ENCODE results near the gene CELA3A.
"Not testable (repeated sequence)": the region's sequence is repeated elsewhere in the genome, so short reads cannot be mapped to it uniquely, and the experiment has no call there.

CELA3A gene, protein sequence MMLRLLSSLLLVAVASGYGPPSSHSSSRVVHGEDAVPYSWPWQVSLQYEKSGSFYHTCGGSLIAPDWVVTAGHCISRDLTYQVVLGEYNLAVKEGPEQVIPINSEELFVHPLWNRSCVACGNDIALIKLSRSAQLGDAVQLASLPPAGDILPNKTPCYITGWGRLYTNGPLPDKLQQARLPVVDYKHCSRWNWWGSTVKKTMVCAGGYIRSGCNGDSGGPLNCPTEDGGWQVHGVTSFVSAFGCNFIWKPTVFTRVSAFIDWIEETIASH

GRCh38 chr1:22001409-22001808 is at the start of gene CELA3A:
TSS of gene CELA3A (plus strand) at chr1:22001657. CDS start at chr1:22001675, 18 bp downstream.
- DNase-seq = no peak

GRCh38 chr1:21952786-21953520 is 48.5 kb upstream of the CELA3A start:
- DNase-seq = no peak

DNA sequence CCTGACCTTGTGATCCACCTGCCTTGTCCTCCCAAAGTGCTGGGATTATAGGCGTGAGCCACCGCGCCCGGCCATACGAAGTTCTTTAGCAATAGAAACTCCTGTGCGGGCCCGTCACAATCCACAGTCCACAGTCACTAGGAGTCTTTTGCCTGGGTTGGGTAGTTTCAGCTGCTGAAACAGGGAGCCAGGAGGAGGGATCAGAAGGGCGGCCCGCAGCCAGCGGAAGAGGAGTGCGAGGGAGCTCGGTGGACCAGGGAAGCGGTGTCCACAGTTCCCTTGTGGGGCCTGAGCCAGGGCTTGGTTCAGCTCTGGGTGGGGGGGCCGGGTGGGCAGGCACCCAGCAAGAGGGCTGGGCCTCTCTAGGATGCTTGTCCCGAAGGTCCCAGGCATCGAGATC is 46.4 kb upstream of the CELA3A start:
- no peak for DNase-seq

GRCh38 chr1:21955501-21956281 is 45.8 kb upstream of the CELA3A start:
- DNase-seq = peak; percentile 18

GRCh38 chr1:21956720-21957552 is 44.5 kb upstream of the CELA3A start:
- peak; percentile 85 for DNase-seq

DNA sequence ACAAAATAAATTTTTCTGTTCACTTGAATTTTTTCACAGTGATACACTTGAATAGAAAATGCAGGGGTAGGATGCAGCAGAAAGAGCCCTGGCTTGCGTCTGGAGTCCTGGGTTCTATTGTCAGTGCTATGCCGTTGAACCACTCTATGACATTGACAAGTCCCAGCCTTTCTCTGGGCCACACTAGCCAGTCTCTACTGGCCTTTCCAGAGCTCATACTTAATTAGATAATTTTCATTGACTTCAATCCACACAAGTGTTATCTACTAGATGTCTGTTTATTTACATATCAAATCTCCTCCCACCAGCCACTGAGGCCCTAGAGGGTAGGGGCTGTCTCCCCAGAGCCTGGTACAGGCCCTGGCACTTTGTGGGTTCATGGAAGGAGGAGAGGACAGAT is 40.1 kb upstream of the CELA3A start:
- no peak for DNase-seq

GRCh38 chr1:21961799-21962198 is 39.7 kb upstream of the CELA3A start:
- no peak for DNase-seq

DNA sequence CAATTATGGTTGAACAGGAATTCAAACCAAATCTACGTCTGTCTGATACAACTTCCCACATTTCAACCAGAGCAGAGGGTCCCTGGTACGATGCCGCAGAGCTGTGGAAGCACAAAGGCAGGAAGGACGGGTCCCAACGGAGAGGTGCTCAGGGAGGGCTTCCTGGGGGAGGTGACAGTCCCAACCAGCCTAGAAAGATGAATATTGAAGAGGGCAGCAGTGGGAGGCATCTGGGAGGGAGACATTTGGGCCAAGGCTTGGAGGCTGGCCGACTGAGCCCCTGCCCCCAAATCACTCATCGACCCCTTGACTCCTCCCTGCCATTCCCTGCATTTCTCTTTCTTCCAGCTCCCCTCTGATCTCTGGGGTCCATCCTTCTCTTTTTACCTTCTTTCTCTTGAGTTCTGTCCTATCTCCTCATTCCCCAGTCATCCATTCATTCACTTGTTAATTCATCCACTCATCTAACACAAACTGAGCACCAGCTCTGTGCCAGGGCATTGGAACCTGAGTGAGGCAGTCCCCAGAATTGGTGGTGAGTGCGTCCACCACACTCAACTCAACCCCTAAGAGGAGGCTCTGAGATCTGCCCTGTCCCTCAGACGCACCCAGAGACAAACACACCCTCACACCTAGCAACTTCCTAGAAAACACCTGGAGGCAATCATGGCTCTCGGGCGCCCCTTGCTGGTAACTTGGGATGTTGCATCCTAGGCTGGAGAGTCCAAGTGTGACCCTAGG is 37.8 kb upstream of the CELA3A start:
- peak; percentile 79 for DNase-seq

DNA sequence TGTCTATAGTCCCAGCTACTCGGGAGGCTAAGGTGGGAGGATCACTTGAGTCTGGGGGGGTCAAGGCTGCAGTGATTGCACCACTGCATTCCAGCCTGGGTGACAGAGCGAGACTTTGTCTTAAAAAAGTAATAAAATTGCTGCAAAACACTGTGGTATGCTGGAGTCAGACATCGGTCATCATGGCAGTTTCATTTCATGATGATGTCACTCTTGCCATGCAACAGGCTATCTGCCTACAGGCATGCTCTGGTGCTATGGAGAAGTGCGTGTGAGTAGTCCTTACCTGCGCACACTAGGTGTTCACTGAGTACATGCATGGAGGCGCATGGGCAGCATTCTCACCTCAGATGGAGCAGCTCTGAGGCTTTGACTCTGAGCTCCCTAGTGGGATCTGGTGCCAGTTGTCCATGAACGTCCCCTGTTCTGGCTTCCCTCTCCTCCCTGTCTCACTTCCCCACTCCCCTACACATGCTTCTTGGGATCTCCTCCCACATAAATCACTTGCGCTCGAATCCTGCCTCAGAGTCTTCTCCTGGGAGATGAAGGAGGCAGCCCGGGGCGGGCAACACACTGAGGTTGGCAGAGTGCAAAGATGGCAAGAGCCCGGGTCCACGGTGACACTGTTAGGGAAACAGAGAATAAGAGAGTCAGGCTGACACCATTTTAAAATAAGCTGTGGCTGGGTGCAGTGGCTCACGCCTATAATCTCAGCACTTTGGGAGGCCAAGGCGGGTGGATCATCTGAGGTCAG is 35.0 kb upstream of the CELA3A start:
- DNase-seq = no peak

DNA sequence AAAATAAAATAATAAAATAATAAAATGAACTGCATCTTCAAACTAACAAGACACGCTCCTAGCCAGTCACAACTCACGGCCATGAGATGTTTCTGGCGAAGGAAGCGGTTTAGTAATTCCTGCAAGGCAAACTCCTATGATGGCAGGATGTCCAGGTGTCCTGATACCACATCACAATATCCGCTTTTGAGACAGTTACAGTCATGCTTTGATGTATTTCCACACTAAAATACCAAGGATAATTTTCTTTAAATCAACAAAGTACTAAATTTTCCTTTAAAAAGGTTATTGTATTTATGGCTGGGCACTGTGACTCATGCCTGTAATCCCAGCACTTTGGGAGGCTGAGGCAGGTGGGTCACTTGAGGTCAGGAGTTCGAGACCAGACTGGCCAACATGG is 34.2 kb upstream of the CELA3A start:
- not testable (repeated sequence) for DNase-seq

DNA sequence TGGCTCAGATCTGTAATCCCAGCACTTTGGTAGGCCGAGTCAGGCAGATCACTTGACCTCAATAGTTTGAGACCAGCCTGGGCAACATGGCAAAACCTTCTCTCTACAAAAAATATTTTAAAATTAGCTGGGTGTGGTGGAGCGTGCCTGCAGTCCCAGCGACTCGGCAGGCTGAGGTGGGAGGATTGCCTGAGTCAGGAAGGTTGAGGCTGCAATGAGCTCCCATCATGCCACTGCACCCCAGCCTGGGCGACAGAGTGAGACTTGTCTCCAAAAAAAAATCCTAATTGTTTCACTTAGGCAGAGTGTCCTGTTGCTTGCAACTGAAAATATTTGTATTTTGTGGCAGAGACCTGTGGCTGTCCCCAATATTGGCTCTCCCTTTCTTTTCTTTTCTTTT is 32.4 kb upstream of the CELA3A start:
- not testable (repeated sequence) for DNase-seq

GRCh38 chr1:21970523-21970922 is 30.9 kb upstream of the CELA3A start:
- not testable (repeated sequence) for DNase-seq

DNA sequence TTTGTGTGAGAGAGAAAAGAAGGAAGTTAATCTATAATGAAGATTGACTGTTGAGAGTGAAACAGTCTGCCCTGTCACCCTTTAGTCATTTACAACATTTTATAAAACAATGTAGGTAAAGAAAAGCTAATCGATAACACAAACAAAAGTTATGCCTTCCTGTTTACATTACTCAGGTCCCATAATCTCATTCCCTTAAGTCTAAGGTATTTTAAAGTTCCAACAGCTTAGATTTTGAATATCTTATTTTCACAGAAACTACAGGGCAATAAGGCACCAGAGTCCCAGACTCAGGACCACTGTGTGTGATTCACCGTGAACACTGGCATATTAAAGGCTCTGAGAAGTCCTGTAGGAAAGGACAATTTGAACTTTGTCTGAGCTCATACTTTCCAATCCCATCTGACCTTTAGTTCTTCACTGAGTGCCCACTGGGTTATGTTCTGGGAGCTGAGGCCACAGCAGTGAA is 28.4 kb upstream of the CELA3A start:
- not testable (repeated sequence) for DNase-seq

DNA sequence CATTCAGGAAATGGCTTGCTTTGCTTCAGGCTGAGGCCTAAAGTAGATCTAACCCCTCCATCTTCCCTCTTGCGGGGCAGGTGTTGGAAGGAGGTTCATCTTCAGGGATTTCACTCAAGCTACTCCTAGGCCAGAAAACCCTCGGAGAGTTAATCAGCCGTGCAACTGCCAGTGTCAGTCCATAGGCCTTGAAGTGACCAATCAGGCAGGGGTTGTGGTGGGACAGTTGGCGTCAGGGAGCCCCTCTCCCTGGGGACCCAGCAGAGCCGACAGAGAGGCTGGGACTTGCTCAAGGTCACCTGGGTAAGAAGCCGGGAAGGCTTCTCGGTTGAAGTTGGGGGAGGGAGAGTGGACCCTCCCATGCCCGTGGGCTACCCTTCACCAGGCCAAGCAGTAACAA is 27.5 kb upstream of the CELA3A start:
- not testable (repeated sequence) for DNase-seq

GRCh38 chr1:21974699-21975098 is 26.8 kb upstream of the CELA3A start:
- DNase-seq = peak; percentile 70

GRCh38 chr1:21975296-21975695 is 26.2 kb upstream of the CELA3A start:
- not testable (repeated sequence) for DNase-seq

DNA sequence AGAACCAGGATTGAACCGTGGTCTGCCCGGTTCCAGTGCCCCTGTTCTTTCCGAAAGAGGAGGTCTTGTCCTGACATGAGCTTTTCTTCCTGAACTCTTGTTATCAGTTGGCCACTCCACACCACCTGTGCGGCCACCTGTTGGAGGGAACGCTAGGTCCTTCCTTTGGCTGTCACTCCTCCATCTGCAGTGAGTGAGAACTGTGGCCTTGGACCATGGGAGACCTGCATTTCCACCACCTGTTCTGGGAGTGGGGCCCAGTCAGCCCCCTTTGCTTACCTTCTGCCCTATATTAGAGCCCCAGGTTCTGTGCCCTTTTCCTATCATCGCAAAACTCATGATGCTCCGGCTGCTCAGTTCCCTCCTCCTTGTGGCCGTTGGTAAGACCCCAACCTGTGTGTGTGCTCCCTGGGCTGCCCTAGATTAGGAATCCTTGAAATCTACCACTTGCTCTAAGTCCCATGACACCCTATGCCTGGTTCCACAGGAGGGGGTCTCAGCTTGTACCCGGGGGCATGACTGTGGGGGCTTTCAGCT is 24.7 kb upstream of the CELA3A start, which contains the start of gene CELA3B:
Gene CELA3B, plus strand, starts transcription at position 320 of the 537 bp plus-strand sequence. Its CDS starts 18 bp downstream, at position 338.
- not testable (repeated sequence) for DNase-seq

GRCh38 chr1:21978209-21978608 is 23.2 kb upstream of the CELA3A start:
- DNase-seq = not testable (repeated sequence)

DNA sequence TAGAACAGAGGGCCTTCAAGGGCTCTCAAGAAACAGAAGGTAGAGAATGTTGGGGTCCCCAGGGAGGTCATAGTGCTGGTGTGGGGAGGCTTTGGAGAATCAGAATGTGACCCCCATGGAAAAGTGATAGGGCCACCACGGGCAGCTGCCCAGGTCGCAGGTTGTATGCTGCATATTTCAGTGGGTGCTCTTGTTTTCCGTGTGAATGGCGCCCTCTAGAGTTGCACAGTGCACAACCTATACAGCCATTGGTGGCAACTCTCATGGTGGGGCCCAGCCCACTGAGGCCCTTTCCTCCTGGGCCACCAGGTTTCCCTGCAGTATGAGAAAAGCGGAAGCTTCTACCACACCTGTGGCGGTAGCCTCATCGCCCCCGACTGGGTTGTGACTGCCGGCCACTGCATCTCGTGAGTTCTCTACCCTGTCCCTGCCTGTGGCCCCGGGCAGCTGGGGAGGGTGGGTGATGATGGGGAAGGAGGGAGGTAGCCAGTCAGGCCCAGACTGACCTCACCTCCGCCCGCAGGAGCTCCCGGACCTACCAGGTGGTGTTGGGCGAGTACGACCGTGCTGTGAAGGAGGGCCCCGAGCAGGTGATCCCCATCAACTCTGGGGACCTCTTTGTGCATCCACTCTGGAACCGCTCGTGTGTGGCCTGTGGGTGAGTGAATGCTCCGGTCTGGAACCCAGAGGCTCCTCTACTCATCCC is 20.8 kb upstream of the CELA3A start:
- not testable (repeated sequence) for DNase-seq

- DNase-seq = not testable (repeated sequence)
Observed at GRCh38 chr1:21981253-21981652, 20.2 kb upstream of the CELA3A start.

Measured in NCI-H510A treated with DMSO at 0.1 percent for 48 hours (cell line).